HEK293 (cell line): ENCODE data around the gene ARMC2.

Experiments
- CTCF ChIP-seq: fragments of 450-650 bp; formaldehyde crosslinking; IDR thresholded peaks from 2 replicates; pipeline ENCODE4 v1.5.1; 2016; ENCODE audit warnings: missing biosample characterization, missing genetic modification characterization
- ZNF350 ChIP-seq: fragments of 450-650 bp; formaldehyde crosslinking; IDR thresholded peaks from 2 replicates; pipeline ENCODE4 v1.5.0; 2017; ENCODE audit warnings: missing biosample characterization, mild to moderate bottlenecking, missing genetic modification characterization

- TF ChIP-seq CTCF (no peak), ZNF350 (tag by site-specific recombination) (no peak)
Measured at GRCh38 chr6:108998485-108998884, 150.3 kb downstream of the ARMC2 start.
